Activated gamma-delta T cell treated with anti-CD3 and anti-CD28 coated beads, Interleukin-2, amount 50 U/mL, for 16 hours (primary cell): ENCODE data around the gene TMEM217.
A peak's percentile ranks its signal among the peaks of the same experiment; 100 is the strongest.
"Not testable (repeated sequence)": the region's sequence is repeated elsewhere in the genome, so short reads cannot be mapped to it uniquely, and the experiment has no call there.

Experiments used
- DNase-seq: peaks from one replicate; pipeline ENCODE4 v3.0.0-alpha.2; 2020; ENCODE audit warnings: low read depth

Gene TMEM217

GRCh38 chr6:37218061-37218460 lies 39.9 kb downstream of the TMEM217 start:
- DNase-seq: no peak

- no peak for DNase-seq
Measured at GRCh38 chr6:37212268-37212667, 45.7 kb downstream of the TMEM217 start.

- peak; percentile 72 for DNase-seq
Measured at GRCh38 chr6:37210313-37210968, 47.5 kb downstream of the TMEM217 start.

GRCh38 chr6:37209461-37210205 lies 48.3 kb downstream of the TMEM217 start:
- peak; percentile 24 for DNase-seq

- DNase-seq: no peak
Measured at GRCh38 chr6:37208793-37209192, 49.2 kb downstream of the TMEM217 start.

- peak; percentile 87 for DNase-seq
Measured at GRCh38 chr6:37207903-37208456, 50.0 kb downstream of the TMEM217 start.

- no peak for DNase-seq
Measured at GRCh38 chr6:37206622-37207021, 51.3 kb downstream of the TMEM217 start.

- no peak for DNase-seq
Measured at GRCh38 chr6:37205997-37206340, 52.0 kb downstream of the TMEM217 start.

- no peak for DNase-seq
Measured at GRCh38 chr6:37205175-37205996, 52.6 kb downstream of the TMEM217 start.

GRCh38 chr6:37204014-37204751 lies 53.8 kb downstream of the TMEM217 start:
- DNase-seq: no peak

- DNase-seq: no peak
Measured at GRCh38 chr6:37202788-37203491, 55.0 kb downstream of the TMEM217 start.

GRCh38 chr6:37201726-37202125 lies 56.2 kb downstream of the TMEM217 start:
- DNase-seq: no peak

- no peak for DNase-seq
Measured at GRCh38 chr6:37200085-37200484, 57.9 kb downstream of the TMEM217 start.

GRCh38 chr6:37196451-37196850 lies 61.5 kb downstream of the TMEM217 start:
- DNase-seq: not testable (repeated sequence)

- not testable (repeated sequence) for DNase-seq
Measured at GRCh38 chr6:37194886-37195285, 63.1 kb downstream of the TMEM217 start.

- DNase-seq: no peak
Measured at GRCh38 chr6:37192666-37193065, 65.3 kb downstream of the TMEM217 start.

GRCh38 chr6:37190159-37190535 lies 67.8 kb downstream of the TMEM217 start:
- no peak for DNase-seq

GRCh38 chr6:37188962-37189510 lies 68.9 kb downstream of the TMEM217 start:
- DNase-seq: no peak

GRCh38 chr6:37187321-37188022 lies 70.5 kb downstream of the TMEM217 start:
- DNase-seq: no peak
